Keratinocyte (primary cell): ENCODE measurements around the gene MGAT5. TPM values are rescaled to one million over a fixed set of nuclear protein-coding genes. Genes with fewer than 3 reads are reported as not detected.

Source experiments
- DNase-seq: peaks from one replicate; pipeline ENCODE4 v3.0.0-alpha.2; 2011; ENCODE audit warnings: low read depth, missing footprints, low spot score
- FAIRE-seq: peaks from 2 replicates; lab custom pipeline; 2011; peaks lifted over from hg19 to GRCh38; lab: Jason Lieb, UNC
- H2AFZ ChIP-seq: 2 replicates; pipeline ENCODE4 v1.6.0; 2012; ENCODE audit warnings: low read length, control low read depth, inconsistent platforms; ENCODE audit not compliant: control insufficient read depth
- H3K27ac ChIP-seq: 2 replicates; pipeline ENCODE4 v1.5.1; 2011; ENCODE audit warnings: low read length; ENCODE audit not compliant: control insufficient read depth, insufficient read depth
- H3K27me3 ChIP-seq: 3 replicates; pipeline ENCODE4 v1.6.0; 2011; ENCODE audit warnings: low read length; ENCODE audit not compliant: control insufficient read depth, insufficient read depth; ENCODE audit errors: extremely low read depth
- H3K36me3 ChIP-seq, 2 experiments: 2 replicates in 1 of 2; 3 replicates in 1 of 2; pipeline ENCODE4 v1.5.1; 2011; ENCODE audit warnings: low read length in 2 of 2, mild to moderate bottlenecking in 1 of 2; ENCODE audit not compliant: control insufficient read depth in 2 of 2, insufficient read depth in 2 of 2; ENCODE audit errors: extremely low read depth in 1 of 2
- H3K4me1 ChIP-seq: 3 replicates; pipeline ENCODE4 v1.5.1; 2011; ENCODE audit warnings: low read length; ENCODE audit not compliant: control insufficient read depth, insufficient read depth; ENCODE audit errors: extremely low read depth
- H3K4me2 ChIP-seq: 3 replicates; pipeline ENCODE4 v1.6.0; 2011; ENCODE audit warnings: low read depth, low read length; ENCODE audit not compliant: control insufficient read depth, insufficient read depth; ENCODE audit errors: extremely low read depth
- H3K4me3 ChIP-seq, 3 experiments: fragments of 200-600 bp in 1 of 3; sonication (generic) in 1 of 3; 2 replicates in 2 of 3; 3 replicates in 1 of 3; pipeline ENCODE4 v1.5.1; 2011 to 2016; ENCODE audit warnings: low read length in 3 of 3, mild to moderate bottlenecking in 3 of 3, control low read depth in 2 of 3, inconsistent platforms in 1 of 3, low read depth in 1 of 3, mixed read lengths in 1 of 3, mixed run types in 1 of 3, moderate library complexity in 1 of 3; ENCODE audit not compliant: control insufficient read depth in 2 of 3, insufficient read depth in 2 of 3; ENCODE audit errors: extremely low read depth in 1 of 3
- H3K79me2 ChIP-seq: 2 replicates; pipeline ENCODE4 v1.6.0; 2012; ENCODE audit warnings: low read length; ENCODE audit not compliant: control insufficient read depth, insufficient read depth
- H3K9ac ChIP-seq: 3 replicates; pipeline ENCODE4 v1.6.0; 2011; ENCODE audit warnings: low read length; ENCODE audit not compliant: control insufficient read depth, insufficient read depth; ENCODE audit errors: extremely low read depth
- H3K9me1 ChIP-seq: 3 replicates; pipeline ENCODE4 v1.6.0; 2011; ENCODE audit warnings: low read length; ENCODE audit not compliant: control insufficient read depth, insufficient read depth; ENCODE audit errors: extremely low read depth
- H3K9me3 ChIP-seq: 2 replicates; pipeline ENCODE4 v1.5.1; 2012; ENCODE audit warnings: low read depth, low read length; ENCODE audit not compliant: control insufficient read depth
- H4K20me1 ChIP-seq: 3 replicates; pipeline ENCODE4 v1.6.0; 2011; ENCODE audit warnings: low read length; ENCODE audit not compliant: control insufficient read depth, insufficient read depth; ENCODE audit errors: extremely low read depth
- EZH2 ChIP-seq: IDR thresholded peaks from one replicate; pipeline ENCODE4 v1.6.1; 2012; ENCODE audit warnings: inconsistent platforms, mild to moderate bottlenecking, low read length, moderate library complexity
- dilution Hi-C: fragments of 300-500 bp; cut with MboI; formaldehyde crosslinking; loops from one replicate; pipeline ENCODE4 v1.7.0; 2020; ENCODE audit warnings: low sequenced_read_pairs; ENCODE audit not compliant: extremely low pct_ligation_motif_present
- polyA plus RNA-seq, 5 experiments: library from polyadenylated mRNA; depleted of rRNA in 3 of 5; stranded (reverse) in 3 of 5; stranded (forward) in 1 of 5; unstranded in 1 of 5; fragments of >200 nt; gene quantifications; 1 replicate in 1 of 5; 2 replicates in 3 of 5; 3 replicates in 1 of 5; pipeline versions ENCODE4 v1.2.1 to v1.2.3, GENCODE V29; 2011 to 2012; ENCODE audit warnings: missing spikeins in 2 of 5, low read depth in 1 of 5, low replicate concordance in 1 of 5
- TF ChIP-seq, protein P1 (sequence below), 3 experiments: IDR thresholded peaks in 1 of 3; conservative IDR thresholded peaks in 1 of 3; optimal IDR thresholded peaks in 1 of 3; 2 replicates in 2 of 3; 3 replicates in 1 of 3; pipeline versions ENCODE3 to v1.5.1; 2011; ENCODE audit warnings: low read length in 3 of 3, mild to moderate bottlenecking in 3 of 3, moderate library complexity in 2 of 3, control low read depth in 1 of 3, inconsistent platforms in 1 of 3; ENCODE audit not compliant: insufficient read depth in 2 of 3; ENCODE audit errors: extremely low read depth in 1 of 3

MGAT5 gene
- polyA plus RNA-seq, 1 donor (not counting 4 experiments of a cell fraction or from before 2014, with no cell fraction given), result 23.0 TPM

DNA sequence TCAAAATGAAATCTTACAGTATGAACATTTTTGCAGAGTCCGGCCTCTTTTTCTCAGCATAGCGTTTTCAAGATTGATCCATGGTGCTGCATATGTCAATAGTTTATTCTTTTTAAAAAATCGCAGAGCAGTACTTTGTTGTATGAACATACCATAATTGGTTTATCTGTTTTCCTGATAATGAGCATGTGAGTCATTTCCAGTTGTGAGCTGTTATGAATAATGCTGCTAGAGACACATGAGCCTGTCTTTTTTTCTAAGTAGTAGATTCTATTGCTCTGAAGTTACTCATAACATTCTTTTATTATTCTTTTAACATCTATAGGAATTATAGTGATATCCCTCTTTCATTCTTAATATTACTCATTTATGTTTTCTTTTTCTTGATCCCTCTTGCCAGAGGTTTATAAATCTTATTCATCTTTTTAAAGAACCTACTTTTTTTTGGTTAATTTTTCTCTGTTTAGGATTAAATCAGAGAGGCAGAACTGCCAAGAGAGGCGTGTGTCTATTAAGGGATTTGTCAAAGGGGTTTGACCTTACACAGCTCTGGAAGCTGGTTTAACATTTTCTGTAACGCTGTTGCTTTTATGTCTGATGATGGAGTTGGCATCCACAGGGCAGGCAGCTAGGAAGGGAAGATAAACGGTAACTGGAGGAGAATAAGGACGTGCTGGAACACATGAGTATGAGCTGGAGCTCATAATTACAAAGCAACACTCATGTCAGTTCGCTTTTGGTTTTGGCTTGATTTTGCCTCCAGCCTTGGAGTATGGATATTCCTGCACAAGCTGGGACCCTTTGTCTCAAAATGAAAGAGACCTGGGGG is 47.4 kb downstream of the MGAT5 start:
- Histone ChIP-seq H3K4me2 (peak overlapping the region; percentile 80), H3K9ac (peak overlapping the region; percentile 22)
- FAIRE-seq, result peak; percentile 71

DNA sequence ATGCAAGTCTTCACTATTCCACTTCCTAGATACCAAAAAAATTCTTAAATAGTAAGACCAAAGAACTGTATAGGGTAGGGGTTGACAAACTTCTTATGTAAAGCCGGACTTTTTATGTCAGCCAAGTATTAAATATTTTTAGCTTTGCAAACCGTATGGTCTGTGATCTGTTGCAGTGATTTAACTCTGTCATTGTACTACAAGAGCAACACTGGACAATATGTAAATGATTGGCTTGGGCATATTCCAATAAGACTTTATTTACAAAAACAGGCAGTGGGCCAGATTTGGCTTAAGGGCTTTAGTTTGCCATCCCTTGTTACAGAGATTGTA is 48.0 kb downstream of the MGAT5 start:
- no peaks in the 10 kb centered on the region for H3K9me3 ChIP-seq
- no peaks in the 10 kb centered on the region for H3K36me3 ChIP-seq
- dilution Hi-C loops, result no loop called here
- H3K9me1 ChIP-seq, result no peaks in the 10 kb centered on the region
- DNase-seq, result no peak
- H3K4me1 ChIP-seq, result peaks cover 22% of the 10 kb centered on the region
- peak overlapping the region; percentile 70 for H3K27ac ChIP-seq
- TF ChIP-seq, protein P1, sequence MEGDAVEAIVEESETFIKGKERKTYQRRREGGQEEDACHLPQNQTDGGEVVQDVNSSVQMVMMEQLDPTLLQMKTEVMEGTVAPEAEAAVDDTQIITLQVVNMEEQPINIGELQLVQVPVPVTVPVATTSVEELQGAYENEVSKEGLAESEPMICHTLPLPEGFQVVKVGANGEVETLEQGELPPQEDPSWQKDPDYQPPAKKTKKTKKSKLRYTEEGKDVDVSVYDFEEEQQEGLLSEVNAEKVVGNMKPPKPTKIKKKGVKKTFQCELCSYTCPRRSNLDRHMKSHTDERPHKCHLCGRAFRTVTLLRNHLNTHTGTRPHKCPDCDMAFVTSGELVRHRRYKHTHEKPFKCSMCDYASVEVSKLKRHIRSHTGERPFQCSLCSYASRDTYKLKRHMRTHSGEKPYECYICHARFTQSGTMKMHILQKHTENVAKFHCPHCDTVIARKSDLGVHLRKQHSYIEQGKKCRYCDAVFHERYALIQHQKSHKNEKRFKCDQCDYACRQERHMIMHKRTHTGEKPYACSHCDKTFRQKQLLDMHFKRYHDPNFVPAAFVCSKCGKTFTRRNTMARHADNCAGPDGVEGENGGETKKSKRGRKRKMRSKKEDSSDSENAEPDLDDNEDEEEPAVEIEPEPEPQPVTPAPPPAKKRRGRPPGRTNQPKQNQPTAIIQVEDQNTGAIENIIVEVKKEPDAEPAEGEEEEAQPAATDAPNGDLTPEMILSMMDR (optimal IDR thresholded peaks at IDR 0.05 in 1 of 3, IDR thresholded peaks at IDR 0.05 in 1 of 3, conservative IDR thresholded peaks at IDR 0.05 in 1 of 3; ENCODE audit: extremely low read depth in 1 of 3, insufficient read depth in 2 of 3, low read length in 3 of 3), result no peak
- TF ChIP-seq EZH2, result no peak
- no peak overlapping the region for H2AFZ ChIP-seq
- peak overlapping the region; percentile 22 for H3K9ac ChIP-seq
- peak overlapping the region; percentile 80 for H3K4me2 ChIP-seq
- no peak for FAIRE-seq
- no peaks in the 10 kb centered on the region for H3K79me2 ChIP-seq
- H3K4me3 ChIP-seq, result peak overlapping the region in 2 of 3 experiments; percentile 29 to 41
- no peaks in the 10 kb centered on the region for H3K27me3 ChIP-seq
- no peaks in the 10 kb centered on the region for H4K20me1 ChIP-seq

More for the DNA sequence above, 47.4 kb downstream of the MGAT5 start:
- DNase-seq, result peak; percentile 13
- no peaks in the 10 kb centered on the region for H4K20me1 ChIP-seq
- peak overlapping the region; percentile 70 for H3K27ac ChIP-seq
- H3K4me3 ChIP-seq, result peak overlapping the region in 2 of 3 experiments; percentile 29 to 41
- dilution Hi-C loops, result no loop called here
- no peaks in the 10 kb centered on the region for H3K79me2 ChIP-seq
- peaks cover 16% of the 10 kb centered on the region for H3K4me1 ChIP-seq
- H2AFZ ChIP-seq, result no peak overlapping the region
- no peaks in the 10 kb centered on the region for H3K36me3 ChIP-seq
- H3K27me3 ChIP-seq, result no peaks in the 10 kb centered on the region
- no peaks in the 10 kb centered on the region for H3K9me1 ChIP-seq
- H3K9me3 ChIP-seq, result no peaks in the 10 kb centered on the region
- TF ChIP-seq, protein P1 (optimal IDR thresholded peaks at IDR 0.05 in 1 of 3, IDR thresholded peaks at IDR 0.05 in 1 of 3, conservative IDR thresholded peaks at IDR 0.05 in 1 of 3; ENCODE audit: extremely low read depth in 1 of 3, insufficient read depth in 2 of 3, low read length in 3 of 3), result no peak
- no peak for TF ChIP-seq EZH2
